PC-9 (cell line): ENCODE data around the gene ETF1. TPM values are rescaled to one million over a fixed set of nuclear protein-coding genes. Genes with fewer than 3 reads are reported as not detected.
A peak's percentile ranks its signal among the peaks of the same experiment; 100 is the strongest.

ENCODE experiments used
- BruUV-seq: library from RNA; stranded (reverse); fragments of 400-500 nt; replicated peaks from 2 replicates; lab custom pipeline; 2021; lab: Mats Ljungman, UMichigan
- CTCF ChIA-PET: fragments of 300-600 bp; sonication (Branson Sonifier 250); formaldehyde crosslinking; loops from one replicate; lab custom pipeline; 2022; ENCODE audit warnings: antibody characterized with exemption; lab: Charles Lee
- POLR2A ChIA-PET: fragments of 300-600 bp; sonication (Branson Sonifier 250); formaldehyde crosslinking; loops from one replicate; lab custom pipeline; 2022; ENCODE audit warnings: antibody characterized with exemption; ENCODE audit not compliant: unreplicated experiment; lab: Charles Lee
- DNase-seq, 2 experiments: peaks; one replicate each; pipeline versions ENCODE4 v3.0.0 to v3.0.0-alpha.2; 2015 to 2022; ENCODE audit warnings: mixed read lengths in 1 of 2
- H2AFZ ChIP-seq: fragments of 200-600 bp; sonication (generic); 2 replicates; pipeline ENCODE4 v1.8.1; 2017; ENCODE audit warnings: antibody characterized with exemption
- H3F3A ChIP-seq: fragments of 200-600 bp; sonication (generic); 2 replicates; pipeline ENCODE4 v1.8.1; 2017; ENCODE audit warnings: antibody characterized with exemption, mild to moderate bottlenecking, low read depth; ENCODE audit not compliant: insufficient read depth
- H3K27ac ChIP-seq: fragments of 200-600 bp; sonication (generic); 2 replicates; pipeline ENCODE4 v1.6.1; 2016; ENCODE audit warnings: mixed run types
- H3K27me3 ChIP-seq: fragments of 200-600 bp; sonication (generic); 2 replicates; pipeline ENCODE4 v1.6.1; 2016; ENCODE audit warnings: low read depth, mixed run types; ENCODE audit not compliant: insufficient read depth
- H3K36me3 ChIP-seq: fragments of 200-600 bp; sonication (generic); 2 replicates; pipeline ENCODE4 v1.6.1; 2016; ENCODE audit warnings: low read depth, mixed run types
- H3K4me1 ChIP-seq: fragments of 200-600 bp; sonication (generic); replicated peaks from 2 replicates; pipeline ENCODE4 v1.6.1; 2016; ENCODE audit warnings: mixed run types; ENCODE audit not compliant: insufficient read depth
- H3K4me2 ChIP-seq: fragments of 200-600 bp; sonication (generic); 2 replicates; pipeline ENCODE4 v1.6.1; 2017; ENCODE audit warnings: mixed run types
- H3K4me3 ChIP-seq: fragments of 200-600 bp; sonication (generic); 2 replicates; pipeline ENCODE4 v1.6.1; 2016; ENCODE audit warnings: mixed run types
- H3K79me2 ChIP-seq: fragments of 200-600 bp; sonication (generic); 2 replicates; pipeline ENCODE4 v1.6.1; 2017; ENCODE audit warnings: low read depth, mixed run types
- H3K9me2 ChIP-seq: fragments of 200-600 bp; sonication (generic); 2 replicates; pipeline ENCODE4 v1.8.1; 2017; ENCODE audit warnings: mild to moderate bottlenecking; ENCODE audit not compliant: insufficient read depth
- H3K9me3 ChIP-seq: fragments of 200-600 bp; sonication (generic); 2 replicates; pipeline ENCODE4 v1.8.1; 2016; ENCODE audit warnings: low read depth; ENCODE audit not compliant: insufficient read depth
- H4K20me1 ChIP-seq: fragments of 200-600 bp; sonication (generic); 2 replicates; pipeline ENCODE4 v1.8.1; 2017; ENCODE audit not compliant: insufficient read depth
- EZH2 ChIP-seq: fragments of 200-600 bp; sonication (generic); IDR thresholded peaks from 2 replicates; pipeline ENCODE4 v1.8.0; 2017; ENCODE audit warnings: antibody characterized with exemption, low read depth
- intact Hi-C: fragments of 100-400 bp; cut with micrococcal nuclease; formaldehyde crosslinking; loops from one replicate; pipeline ENCODE4 v1.10.0; 2022; ENCODE audit not compliant: unreplicated experiment
- total RNA-seq: library from RNA; stranded (reverse); gene quantifications from 2 replicates; pipeline ENCODE4 v1.2.3, GENCODE V29; 2021
- TF ChIP-seq, protein P1 (sequence below): fragments of 200-600 bp; sonication (generic); conservative IDR thresholded peaks from 2 replicates; pipeline ENCODE4 v1.6.1; 2017; ENCODE audit warnings: mixed run types, antibody characterized with exemption, mild to moderate bottlenecking, moderate library complexity

Gene ETF1
- total RNA-seq, 1 experiment from 2014 or later = 84.9 TPM

GRCh38 chr5:138472353-138472752 lies 70.7 kb downstream of the ETF1 start:
- no peak for DNase-seq
- Histone ChIP-seq H3K9me3 (no peaks in the 10 kb centered on the region), H3K79me2 (no peaks in the 10 kb centered on the region), H3K9me2 (no peaks in the 10 kb centered on the region), H3K27me3 (no peaks in the 10 kb centered on the region), H3K36me3 (no peaks in the 10 kb centered on the region), H3K4me2 (no peak overlapping the region), H3F3A (no peaks in the 10 kb centered on the region), H2AFZ (no peak overlapping the region), H3K4me1 (no peaks in the 10 kb centered on the region), H3K4me3 (no peak overlapping the region), H3K27ac (no peak overlapping the region), H4K20me1 (0 out of 2 replicates have a peak, but pooled peaks cover 6% of the 10 kb centered on the region)
- BruUV-seq = no TSS peak
- ChIA-PET POLR2A (no interaction called here), CTCF (no interaction called here)
- no peak for TF ChIP-seq EZH2
- TF ChIP-seq, protein P1, sequence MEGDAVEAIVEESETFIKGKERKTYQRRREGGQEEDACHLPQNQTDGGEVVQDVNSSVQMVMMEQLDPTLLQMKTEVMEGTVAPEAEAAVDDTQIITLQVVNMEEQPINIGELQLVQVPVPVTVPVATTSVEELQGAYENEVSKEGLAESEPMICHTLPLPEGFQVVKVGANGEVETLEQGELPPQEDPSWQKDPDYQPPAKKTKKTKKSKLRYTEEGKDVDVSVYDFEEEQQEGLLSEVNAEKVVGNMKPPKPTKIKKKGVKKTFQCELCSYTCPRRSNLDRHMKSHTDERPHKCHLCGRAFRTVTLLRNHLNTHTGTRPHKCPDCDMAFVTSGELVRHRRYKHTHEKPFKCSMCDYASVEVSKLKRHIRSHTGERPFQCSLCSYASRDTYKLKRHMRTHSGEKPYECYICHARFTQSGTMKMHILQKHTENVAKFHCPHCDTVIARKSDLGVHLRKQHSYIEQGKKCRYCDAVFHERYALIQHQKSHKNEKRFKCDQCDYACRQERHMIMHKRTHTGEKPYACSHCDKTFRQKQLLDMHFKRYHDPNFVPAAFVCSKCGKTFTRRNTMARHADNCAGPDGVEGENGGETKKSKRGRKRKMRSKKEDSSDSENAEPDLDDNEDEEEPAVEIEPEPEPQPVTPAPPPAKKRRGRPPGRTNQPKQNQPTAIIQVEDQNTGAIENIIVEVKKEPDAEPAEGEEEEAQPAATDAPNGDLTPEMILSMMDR = no peak
- intact Hi-C loops = no loop called here

DNA sequence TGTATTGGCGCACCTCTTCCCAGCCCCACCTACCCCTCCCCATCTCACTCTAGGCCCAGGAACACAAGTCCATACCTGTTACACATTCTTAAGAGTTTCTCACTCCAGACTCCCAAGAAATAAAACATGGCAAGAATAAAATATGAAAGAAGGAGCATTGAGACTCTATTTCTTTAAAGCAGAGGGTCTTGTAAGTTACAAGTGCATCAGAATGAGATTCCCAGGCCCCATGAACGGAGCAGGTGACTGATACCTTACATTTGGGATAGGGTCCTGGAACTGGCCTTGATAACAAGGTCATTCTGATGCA lies 72.0 kb downstream of the ETF1 start:
- H3K27me3 ChIP-seq = no peaks in the 10 kb centered on the region
- H2AFZ ChIP-seq = no peak overlapping the region
- ChIA-PET CTCF (no interaction called here), POLR2A (interaction anchor here (0.6 kb wide), 1 partner anchor 28 kb away, joined by 3 read pairs; no protein-coding TSS in a partner anchor)
- BruUV-seq = no TSS peak
- H3K9me3 ChIP-seq = no peaks in the 10 kb centered on the region
- H3K27ac ChIP-seq = no peak overlapping the region
- no peaks in the 10 kb centered on the region for H3F3A ChIP-seq
- no peak overlapping the region for H3K4me2 ChIP-seq
- no peaks in the 10 kb centered on the region for H3K9me2 ChIP-seq
- H4K20me1 ChIP-seq = peaks cover 16% of the 10 kb centered on the region
- H3K4me1 ChIP-seq = no peaks in the 10 kb centered on the region
- no peak for TF ChIP-seq EZH2
- TF ChIP-seq, protein P1 = no peak
- no peaks in the 10 kb centered on the region for H3K36me3 ChIP-seq
- H3K4me3 ChIP-seq = no peak overlapping the region
- no peaks in the 10 kb centered on the region for H3K79me2 ChIP-seq
- no peak for DNase-seq
- intact Hi-C loops = no loop called here

DNA sequence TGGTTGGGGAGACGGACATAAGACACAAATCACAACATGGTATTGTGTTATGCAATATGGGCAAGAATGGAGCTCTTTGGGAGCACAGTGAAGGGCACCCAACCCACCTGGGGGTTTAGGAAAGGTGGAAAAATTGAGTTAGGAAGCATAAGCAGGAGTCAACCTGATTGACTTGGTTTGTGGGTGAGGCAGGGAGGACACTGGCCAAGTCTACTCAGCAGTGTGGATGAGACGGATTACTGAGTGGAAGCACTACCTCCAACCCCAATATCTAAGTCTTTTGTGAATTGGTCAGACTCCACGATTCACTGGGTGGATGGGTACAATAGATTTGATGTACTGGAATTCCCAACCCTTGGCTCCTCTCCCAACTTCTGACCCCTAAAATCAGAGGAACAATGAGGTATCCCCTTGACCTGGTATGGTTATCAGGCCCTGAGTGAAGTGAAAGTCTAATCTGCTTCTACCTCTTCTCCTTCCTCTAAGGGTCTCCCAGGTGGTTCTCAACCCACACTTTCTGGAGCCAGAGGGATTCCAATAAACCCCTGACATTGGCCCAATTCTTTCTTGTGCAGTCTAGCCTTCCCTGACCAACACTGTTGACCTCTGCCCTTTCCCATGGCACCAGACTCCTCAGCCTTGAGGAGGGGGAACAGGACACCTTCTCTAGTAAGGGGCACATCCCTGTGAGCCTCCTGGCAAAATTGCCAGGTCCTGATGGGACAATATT lies 72.5 kb downstream of the ETF1 start:
- no TSS peak for BruUV-seq
- no peak overlapping the region for H3K4me3 ChIP-seq
- H3K27me3 ChIP-seq = no peaks in the 10 kb centered on the region
- H3K79me2 ChIP-seq = no peaks in the 10 kb centered on the region
- H3K4me2 ChIP-seq = no peak overlapping the region
- intact Hi-C loops = no loop called here
- no peaks in the 10 kb centered on the region for H3F3A ChIP-seq
- H3K4me1 ChIP-seq = no peaks in the 10 kb centered on the region
- H2AFZ ChIP-seq = no peak overlapping the region
- H3K36me3 ChIP-seq = no peaks in the 10 kb centered on the region
- no peak for TF ChIP-seq EZH2
- TF ChIP-seq, protein P1 = no peak
- H3K9me3 ChIP-seq = no peaks in the 10 kb centered on the region
- ChIA-PET CTCF (no interaction called here), POLR2A (interaction anchor here (0.6 to 0.7 kb wide), 2 partner anchors 33 to 83 kb away, joined by 4 to 6 read pairs; no protein-coding TSS in a partner anchor)
- H3K27ac ChIP-seq = no peak overlapping the region
- DNase-seq = peak; percentile 33 to 38
- no peaks in the 10 kb centered on the region for H3K9me2 ChIP-seq
- peaks cover 18% of the 10 kb centered on the region for H4K20me1 ChIP-seq
